ENCODE measurements around the gene CEP112.

Gene CEP112

DNA sequence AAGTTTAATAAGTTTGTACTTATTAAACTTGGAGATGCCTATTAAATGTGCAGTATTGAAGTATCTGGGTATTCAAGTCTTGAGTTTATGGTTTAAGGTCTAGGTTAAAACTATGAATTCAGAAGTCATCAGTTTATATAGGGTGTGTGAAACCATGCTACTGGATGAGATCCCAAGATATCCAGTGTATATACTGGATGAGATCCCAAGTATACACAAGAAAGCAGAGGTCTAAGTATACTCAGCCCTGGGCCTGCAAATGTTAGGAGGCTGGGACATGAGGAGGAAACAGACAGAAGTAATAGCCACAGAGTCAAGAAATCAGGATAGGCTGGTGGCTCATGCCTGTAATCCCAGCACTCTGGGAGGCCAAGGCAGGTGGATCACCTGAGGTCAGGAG is 436.1 kb downstream of the CEP112 start:
- no peak for DNase-seq (ENCODE audit: low spot score)
- TF ChIP-seq, protein P1, sequence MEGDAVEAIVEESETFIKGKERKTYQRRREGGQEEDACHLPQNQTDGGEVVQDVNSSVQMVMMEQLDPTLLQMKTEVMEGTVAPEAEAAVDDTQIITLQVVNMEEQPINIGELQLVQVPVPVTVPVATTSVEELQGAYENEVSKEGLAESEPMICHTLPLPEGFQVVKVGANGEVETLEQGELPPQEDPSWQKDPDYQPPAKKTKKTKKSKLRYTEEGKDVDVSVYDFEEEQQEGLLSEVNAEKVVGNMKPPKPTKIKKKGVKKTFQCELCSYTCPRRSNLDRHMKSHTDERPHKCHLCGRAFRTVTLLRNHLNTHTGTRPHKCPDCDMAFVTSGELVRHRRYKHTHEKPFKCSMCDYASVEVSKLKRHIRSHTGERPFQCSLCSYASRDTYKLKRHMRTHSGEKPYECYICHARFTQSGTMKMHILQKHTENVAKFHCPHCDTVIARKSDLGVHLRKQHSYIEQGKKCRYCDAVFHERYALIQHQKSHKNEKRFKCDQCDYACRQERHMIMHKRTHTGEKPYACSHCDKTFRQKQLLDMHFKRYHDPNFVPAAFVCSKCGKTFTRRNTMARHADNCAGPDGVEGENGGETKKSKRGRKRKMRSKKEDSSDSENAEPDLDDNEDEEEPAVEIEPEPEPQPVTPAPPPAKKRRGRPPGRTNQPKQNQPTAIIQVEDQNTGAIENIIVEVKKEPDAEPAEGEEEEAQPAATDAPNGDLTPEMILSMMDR (IDR thresholded peaks at IDR 0.05; ENCODE audit: extremely low read depth, insufficient read depth, missing control alignments): no peak

DNA sequence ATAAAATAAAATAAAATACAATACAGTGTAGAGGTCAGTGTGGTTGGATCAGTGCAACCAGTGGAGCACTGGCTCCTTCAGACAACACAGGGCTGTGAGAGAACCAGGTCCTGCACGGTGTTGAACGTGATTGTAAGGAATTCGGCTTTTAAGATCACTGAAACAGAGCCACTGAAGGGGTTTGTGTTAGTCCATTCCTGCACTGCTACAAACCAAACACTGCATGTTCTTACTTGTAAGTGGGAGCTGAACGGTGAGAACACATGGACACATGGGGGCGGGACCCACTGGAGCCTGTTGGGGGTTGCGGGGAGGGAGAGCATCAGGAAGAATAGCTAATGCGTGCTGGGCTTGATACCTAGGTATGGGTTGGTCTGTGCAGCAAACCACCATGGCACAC is 437.3 kb downstream of the CEP112 start:
- DNase-seq (ENCODE audit: low spot score): no peak
- in situ Hi-C loops (cut with MboI; ENCODE audit: low pct_unique_long_range_greater_than_20kb, low sequenced_read_pairs, unreplicated experiment): no loop called here

More for the DNA sequence above, 436.1 kb downstream of the CEP112 start:
- in situ Hi-C loops (cut with MboI; ENCODE audit: low pct_unique_long_range_greater_than_20kb, low sequenced_read_pairs, unreplicated experiment): no loop called here

DNA sequence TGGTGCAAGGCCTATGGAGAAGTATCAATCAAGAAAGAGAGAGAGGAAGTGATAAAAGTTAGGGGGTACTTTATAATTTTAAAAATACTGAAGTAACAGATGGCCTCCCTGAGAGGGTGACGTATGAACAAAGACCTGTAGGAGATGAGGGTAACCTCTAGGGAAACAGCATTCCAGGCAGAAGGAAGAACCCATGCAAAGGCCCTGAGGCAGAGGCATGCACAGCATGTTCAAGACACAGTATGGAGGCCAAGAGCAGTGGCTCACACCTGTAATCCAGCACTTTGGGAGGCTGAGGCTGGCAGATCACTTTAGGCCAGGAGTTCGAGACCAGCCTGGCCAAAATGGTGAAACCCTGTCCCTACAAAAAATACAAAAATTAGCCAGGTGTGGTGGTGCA is 437.9 kb downstream of the CEP112 start:
- DNase-seq (ENCODE audit: low spot score): no peak
- in situ Hi-C loops (cut with MboI; ENCODE audit: low pct_unique_long_range_greater_than_20kb, low sequenced_read_pairs, unreplicated experiment): no loop called here
- TF ChIP-seq, protein P1 (IDR thresholded peaks at IDR 0.05; ENCODE audit: extremely low read depth, insufficient read depth, missing control alignments): no peak

More for the DNA sequence above, 437.3 kb downstream of the CEP112 start:
- TF ChIP-seq, protein P1 (IDR thresholded peaks at IDR 0.05; ENCODE audit: extremely low read depth, insufficient read depth, missing control alignments): no peak

DNA sequence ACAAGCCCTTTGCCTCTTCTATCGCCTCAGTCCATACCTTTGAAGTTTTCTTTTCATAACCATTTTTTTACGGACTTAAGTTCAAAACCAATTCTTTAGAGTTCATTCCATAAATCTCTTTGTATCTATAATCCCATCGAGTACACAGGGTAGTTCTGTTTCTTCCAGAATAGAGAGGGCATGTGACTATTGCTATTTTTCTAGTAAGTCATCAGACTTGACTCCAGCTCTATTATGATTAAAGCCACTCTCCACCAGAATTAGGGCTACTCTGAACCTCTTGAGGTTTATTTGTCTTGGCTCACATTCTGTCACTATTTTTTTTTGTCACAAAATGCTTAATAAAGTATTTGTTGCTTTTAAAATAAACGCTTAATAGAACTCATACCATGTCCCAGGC is 438.6 kb downstream of the CEP112 start:
- in situ Hi-C loops (cut with MboI; ENCODE audit: low pct_unique_long_range_greater_than_20kb, low sequenced_read_pairs, unreplicated experiment): no loop called here
- TF ChIP-seq, protein P1 (IDR thresholded peaks at IDR 0.05; ENCODE audit: extremely low read depth, insufficient read depth, missing control alignments): no peak
- DNase-seq (ENCODE audit: low spot score): no peak

DNA sequence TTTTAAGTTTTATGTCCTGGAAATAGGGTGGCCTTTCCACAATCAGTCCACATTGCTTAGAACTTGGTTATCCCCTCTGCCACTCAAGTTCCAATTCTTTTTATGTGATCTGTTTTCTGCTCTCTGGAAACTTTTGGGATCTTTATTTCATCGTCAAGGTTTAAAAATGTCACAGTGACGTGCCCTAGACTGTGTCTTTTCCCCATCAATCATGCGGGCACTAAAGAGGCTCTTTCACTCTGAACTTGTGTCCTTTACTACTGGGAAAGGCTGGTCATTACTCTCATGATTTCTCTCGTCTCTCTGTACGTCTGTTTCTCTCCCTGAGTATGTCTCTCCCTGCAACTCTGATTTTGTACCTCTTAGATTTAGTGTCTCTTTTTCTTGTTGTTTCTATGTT is 440.7 kb downstream of the CEP112 start:
- no peak for DNase-seq (ENCODE audit: low spot score)
- in situ Hi-C loops (cut with MboI; ENCODE audit: low pct_unique_long_range_greater_than_20kb, low sequenced_read_pairs, unreplicated experiment): no loop called here
- TF ChIP-seq, protein P1 (IDR thresholded peaks at IDR 0.05; ENCODE audit: extremely low read depth, insufficient read depth, missing control alignments): no peak

DNA sequence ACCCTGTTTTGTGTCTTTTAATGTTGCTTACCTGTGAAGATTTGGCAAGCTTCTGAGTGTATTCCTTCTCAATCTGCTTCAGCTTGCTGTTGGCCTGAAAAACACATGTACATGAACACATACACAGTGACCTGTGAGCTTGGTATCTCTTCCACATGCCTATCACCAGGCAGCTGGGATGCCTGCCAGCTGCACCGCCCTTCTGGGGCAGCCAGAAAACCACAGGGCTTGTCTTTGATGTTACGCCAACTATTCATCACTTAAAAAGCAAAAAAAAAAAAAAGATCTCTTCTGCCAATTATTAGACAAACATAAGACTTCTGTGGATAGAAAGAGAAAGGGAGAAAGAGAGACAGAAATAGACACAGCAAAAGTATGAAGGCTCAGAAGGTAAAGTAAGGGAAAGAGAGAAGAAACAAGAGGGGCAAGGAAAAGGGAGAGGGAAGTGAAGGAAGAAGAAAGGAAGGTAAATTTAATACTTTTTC is 441.3 kb downstream of the CEP112 start:
- in situ Hi-C loops (cut with MboI; ENCODE audit: low pct_unique_long_range_greater_than_20kb, low sequenced_read_pairs, unreplicated experiment): no loop called here
- no peak for DNase-seq (ENCODE audit: low spot score)
- TF ChIP-seq, protein P1 (IDR thresholded peaks at IDR 0.05; ENCODE audit: extremely low read depth, insufficient read depth, missing control alignments): no peak

DNA sequence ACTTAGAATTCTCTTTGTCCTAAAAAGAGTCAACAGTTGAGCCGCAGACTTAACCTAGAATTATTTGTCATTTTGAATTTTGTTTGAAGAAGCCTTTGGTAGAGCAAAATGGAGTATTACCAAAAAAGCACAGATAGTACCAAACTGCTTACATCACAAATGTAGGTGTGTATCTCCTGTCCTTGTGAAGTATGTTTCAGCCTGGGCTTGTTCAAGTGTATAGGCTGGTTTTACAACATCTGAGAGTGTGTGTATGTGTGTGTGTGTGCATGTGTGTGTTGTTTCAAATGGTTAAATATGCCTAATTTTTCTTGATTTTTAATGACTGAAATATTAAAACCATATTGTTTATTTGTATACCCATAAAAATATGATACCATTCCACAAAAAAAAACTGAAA is 441.8 kb downstream of the CEP112 start:
- in situ Hi-C loops (cut with MboI; ENCODE audit: low pct_unique_long_range_greater_than_20kb, low sequenced_read_pairs, unreplicated experiment): no loop called here
- DNase-seq (ENCODE audit: low spot score): no peak
- TF ChIP-seq, protein P1 (IDR thresholded peaks at IDR 0.05; ENCODE audit: extremely low read depth, insufficient read depth, missing control alignments): no peak

Measured in GM13977 (cell line).